A172 (cell line): ENCODE measurements around the gene PPP1R7. TPM values are rescaled to one million over a fixed set of nuclear protein-coding genes. Genes with fewer than 3 reads are reported as not detected.
"Not testable (repeated sequence)": the region's sequence is repeated elsewhere in the genome, so short reads cannot be mapped to it uniquely, and the experiment has no call there.

Experiments
- DNase-seq: peaks from one replicate; pipeline ENCODE4 v3.0.0-alpha.2; 2015; ENCODE audit warnings: low spot score
- total RNA-seq: library from RNA; depleted of rRNA; stranded (reverse); fragments of >200 nt; shearing (Covaris generic); gene quantifications from 2 replicates; pipeline ENCODE4 v1.2.3, GENCODE V29; 2014; rRNA removed

Gene PPP1R7, protein sequence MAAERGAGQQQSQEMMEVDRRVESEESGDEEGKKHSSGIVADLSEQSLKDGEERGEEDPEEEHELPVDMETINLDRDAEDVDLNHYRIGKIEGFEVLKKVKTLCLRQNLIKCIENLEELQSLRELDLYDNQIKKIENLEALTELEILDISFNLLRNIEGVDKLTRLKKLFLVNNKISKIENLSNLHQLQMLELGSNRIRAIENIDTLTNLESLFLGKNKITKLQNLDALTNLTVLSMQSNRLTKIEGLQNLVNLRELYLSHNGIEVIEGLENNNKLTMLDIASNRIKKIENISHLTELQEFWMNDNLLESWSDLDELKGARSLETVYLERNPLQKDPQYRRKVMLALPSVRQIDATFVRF
- 125 and 132 TPM in 2 replicates for total RNA-seq

- peak; percentile 87 for DNase-seq
Measured at GRCh38 chr2:241149925-241150659, at the start of gene PPP1R7. Gene PPP1R7 (plus strand): TSS chr2:241150467. CDS start chr2:241150496, 29 bp downstream.

DNA sequence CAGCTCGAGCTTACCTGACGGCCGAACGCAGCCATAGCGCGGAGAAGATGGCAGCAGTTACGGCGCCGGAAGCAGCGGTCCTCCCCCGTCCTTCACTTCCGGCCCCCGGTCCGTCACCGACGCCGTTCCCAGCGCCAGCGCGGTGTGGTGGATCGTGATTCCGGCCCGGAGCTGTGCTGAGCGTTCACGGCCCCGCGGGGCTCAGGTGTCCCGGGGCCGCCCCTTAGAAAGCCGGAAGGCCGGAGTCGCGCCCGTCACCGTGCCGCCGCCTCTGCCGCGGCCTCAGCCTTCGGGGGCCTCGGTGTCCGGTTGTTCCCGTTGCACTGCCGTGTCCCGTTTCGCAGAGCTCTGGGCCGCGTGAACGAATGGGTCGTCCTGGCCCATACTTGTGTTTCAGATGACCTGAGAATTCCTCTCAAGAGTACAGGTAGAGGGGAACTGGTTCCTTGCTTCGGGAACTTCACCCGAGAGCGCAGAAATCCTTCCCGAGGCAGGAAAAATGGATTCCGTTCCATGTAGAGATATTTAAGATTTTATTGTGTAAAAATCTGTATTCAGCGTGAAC, 47.9 kb upstream of the PPP1R7 start, which contains the start of gene MTERF4:
MTERF4 (minus strand) TSS at position 49 of the 565 bp plus-strand sequence; CDS start at position 35, 14 bp downstream.
- DNase-seq, result peak; percentile 76

- no peak for DNase-seq
Measured at GRCh38 chr2:241103176-241103595, 47.1 kb upstream of the PPP1R7 start.

DNA sequence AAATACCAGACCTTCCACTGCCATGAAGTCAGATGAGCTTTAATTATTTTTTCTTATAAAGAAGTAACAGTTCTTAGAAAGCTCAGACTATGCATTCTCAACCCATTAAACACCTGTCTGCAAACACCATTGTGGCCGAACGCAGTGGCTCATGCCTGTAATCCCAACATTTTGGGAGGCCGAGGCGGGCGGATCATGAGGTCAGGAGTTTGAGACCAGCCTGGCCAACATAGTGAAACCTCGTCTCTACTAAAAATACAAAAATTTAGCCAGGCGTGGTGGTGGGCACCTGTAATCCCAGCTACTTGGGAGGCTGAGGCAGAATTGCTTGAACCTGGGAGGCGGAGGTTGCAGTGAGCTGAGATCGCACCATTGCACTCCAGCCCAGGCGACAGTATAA, 45.7 kb upstream of the PPP1R7 start:
- DNase-seq, result not testable (repeated sequence)

DNA sequence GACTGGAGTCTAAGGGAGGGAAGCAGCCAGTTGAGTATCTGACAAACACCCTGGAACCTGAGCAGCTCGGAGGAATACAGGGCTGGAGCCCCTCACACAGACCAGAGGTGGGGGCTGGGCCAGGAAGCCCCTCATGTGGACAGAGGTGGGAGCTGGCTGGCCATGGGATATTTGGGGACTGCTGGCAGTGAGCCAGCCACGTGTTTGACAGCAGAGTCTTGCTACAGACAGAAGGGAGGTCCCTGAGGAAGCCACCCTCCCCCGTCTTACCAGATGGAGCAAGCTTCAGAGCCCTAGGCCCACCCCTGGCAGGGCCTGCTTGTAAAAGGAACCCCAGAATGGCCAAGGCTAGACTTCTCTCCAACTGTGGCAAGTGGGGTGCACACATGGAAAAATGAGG, 44.6 kb upstream of the PPP1R7 start:
- no peak for DNase-seq

- DNase-seq, result no peak
Measured at GRCh38 chr2:241107031-241107783, 43.1 kb upstream of the PPP1R7 start.

DNA sequence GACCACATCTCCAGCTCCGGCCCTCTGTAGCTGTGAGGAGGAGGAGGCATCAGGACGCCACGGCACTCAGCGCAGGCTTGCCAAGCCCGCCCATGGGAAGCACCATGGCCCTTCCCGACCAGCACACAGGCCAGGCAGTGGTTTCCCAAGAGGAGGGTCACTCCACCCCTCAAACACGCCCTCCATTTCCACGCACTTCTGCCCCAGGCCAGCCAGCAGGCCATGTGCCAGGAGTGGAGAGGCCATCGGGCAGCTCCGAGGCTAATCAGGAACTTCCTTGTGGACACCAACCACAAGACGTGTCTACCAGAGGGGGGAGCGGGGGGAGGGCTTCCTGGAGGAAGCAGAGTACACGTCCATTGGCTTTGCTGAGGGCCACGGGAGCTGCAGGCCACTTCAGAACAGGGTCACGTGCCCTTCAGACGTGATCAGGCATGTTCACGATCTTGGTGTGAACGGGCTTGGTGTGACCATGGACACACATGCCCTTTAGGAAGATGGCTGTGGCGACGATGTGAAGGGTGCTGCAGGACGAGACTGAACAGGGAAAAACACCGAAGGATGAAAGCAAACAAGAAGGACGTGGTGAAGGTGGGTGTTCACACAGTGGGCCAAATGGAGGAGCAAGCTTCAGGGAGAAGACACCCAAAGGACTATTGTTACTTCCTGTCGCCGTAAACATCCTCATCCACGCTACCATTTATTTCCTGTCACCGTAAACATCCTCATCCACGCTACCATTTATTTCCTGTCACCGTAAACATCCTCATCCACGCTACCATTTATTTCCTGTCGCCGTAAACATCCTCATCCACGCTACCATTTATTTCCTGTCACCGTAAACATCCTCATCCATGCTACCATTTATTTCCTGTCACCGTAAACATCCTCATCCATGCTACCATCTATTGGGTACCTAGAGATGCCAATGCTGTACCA, 41.7 kb upstream of the PPP1R7 start:
- DNase-seq, result no peak

- DNase-seq, result no peak
Measured at GRCh38 chr2:241109210-241110088, 40.8 kb upstream of the PPP1R7 start.

- no peak for DNase-seq
Measured at GRCh38 chr2:241110089-241110606, 40.1 kb upstream of the PPP1R7 start.

- DNase-seq, result no peak
Measured at GRCh38 chr2:241110607-241111439, 39.4 kb upstream of the PPP1R7 start.

DNA sequence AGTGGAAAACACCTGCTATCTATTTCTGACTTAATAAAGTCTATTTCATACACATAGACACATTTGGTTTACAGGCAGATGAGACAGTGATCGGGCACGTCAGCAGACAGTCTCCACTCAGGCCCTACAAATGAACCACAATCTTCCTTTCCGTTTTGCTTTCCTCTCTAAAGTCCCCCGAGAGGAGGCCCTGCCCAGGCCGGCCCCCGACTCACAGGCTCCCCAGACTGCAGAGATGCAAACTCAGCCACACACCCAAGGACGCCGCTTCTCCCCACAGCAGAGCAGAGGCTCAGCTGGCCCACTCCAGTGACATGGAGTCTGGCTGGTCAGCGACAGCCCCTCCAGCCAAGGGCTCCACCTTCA, 38.8 kb upstream of the PPP1R7 start:
- DNase-seq, result no peak

- no peak for DNase-seq
Measured at GRCh38 chr2:241112046-241112445, 38.2 kb upstream of the PPP1R7 start.

GRCh38 chr2:241112592-241112991, 37.7 kb upstream of the PPP1R7 start:
- no peak for DNase-seq

DNA sequence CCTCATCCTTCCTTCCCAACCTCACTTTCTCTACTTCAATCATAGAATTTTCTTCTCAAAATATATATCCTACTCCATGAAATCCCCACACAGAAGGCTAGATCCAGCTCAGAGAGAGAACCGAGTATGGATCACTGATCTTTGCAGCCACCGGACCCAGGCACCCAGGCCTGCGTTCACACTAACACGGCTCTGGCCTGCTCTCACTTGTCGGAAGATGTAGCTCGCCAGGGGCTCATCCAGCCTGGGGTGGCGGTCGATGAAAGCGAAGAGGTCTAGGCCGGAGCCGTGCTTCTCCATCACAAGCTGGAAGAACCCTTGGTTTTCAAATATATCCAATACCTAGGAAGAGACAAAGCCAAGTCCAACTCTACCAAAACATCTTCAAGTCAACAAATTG, 35.4 kb upstream of the PPP1R7 start:
- no peak for DNase-seq

DNA sequence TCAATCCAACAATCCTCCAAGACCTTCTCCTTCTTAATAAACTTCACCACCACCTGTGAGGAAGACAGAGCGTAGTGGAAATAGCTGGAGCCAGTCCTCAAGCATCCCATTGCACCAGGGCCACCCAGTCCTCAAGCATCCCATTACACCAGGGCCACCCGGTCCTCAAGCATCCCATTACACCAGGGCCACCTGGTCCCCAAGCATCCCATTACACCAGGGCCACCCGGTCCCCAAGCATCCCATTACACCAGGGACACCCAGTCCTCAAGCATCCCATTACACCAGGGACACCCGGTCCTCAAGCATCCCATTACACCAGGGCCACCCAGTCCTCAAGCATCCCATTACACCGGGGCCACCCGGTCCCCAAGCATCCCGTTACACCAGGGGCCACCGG, 34.9 kb upstream of the PPP1R7 start:
- DNase-seq, result no peak

- no peak for DNase-seq
Measured at GRCh38 chr2:241116606-241117560, 33.4 kb upstream of the PPP1R7 start.

DNA sequence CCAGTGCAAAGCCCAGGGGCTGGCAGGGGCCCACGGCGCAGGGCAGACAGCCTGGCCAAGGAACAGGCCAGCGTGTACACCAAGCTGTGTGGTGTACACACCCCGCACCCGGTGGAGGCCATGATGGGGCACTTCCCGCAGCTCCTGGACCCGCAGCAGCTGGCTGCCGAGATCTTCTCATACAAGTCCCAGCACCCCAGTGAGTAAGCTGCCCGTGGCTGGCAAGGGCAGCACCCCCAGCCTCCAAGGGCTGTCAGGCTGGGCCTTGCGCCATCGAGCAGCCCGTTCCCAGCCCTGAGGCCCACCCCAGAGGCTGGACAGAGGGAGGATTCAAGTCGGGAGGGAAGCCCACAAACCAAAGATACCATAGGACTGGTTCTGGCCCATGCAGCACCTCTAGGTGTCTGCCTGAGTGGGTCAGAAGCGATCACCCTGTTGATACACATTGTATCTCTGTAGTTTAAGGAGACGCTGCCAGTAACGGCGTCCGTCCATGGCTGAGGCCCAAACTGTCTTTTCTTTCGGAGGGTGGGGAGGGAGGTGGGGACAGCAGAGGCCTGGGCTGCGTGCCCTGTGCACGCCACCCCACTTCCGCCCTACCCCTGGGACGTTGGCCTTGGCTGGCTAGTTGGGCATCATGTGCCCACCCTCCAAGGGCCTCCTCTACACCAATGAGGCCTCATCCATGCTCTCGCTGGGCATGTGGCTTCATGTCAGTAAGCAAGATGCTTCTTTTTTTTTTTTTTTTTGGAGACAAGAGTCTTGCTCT, 31.3 kb upstream of the PPP1R7 start:
- no peak for DNase-seq
